Stimulated activated CD8-positive, alpha-beta memory T cell treated with anti-CD3 and anti-CD28 coated beads, Interleukin-12 subunit alpha, Interleukin-12 subunit beta, amount 100 ng/mL, for 1 hour (primary cell): ENCODE results near the gene MCM3.

ENCODE experiments used
- DNase-seq: peaks from one replicate; pipeline ENCODE4 v3.0.0-alpha.2; 2020; ENCODE audit warnings: low read depth

Gene MCM3

DNA sequence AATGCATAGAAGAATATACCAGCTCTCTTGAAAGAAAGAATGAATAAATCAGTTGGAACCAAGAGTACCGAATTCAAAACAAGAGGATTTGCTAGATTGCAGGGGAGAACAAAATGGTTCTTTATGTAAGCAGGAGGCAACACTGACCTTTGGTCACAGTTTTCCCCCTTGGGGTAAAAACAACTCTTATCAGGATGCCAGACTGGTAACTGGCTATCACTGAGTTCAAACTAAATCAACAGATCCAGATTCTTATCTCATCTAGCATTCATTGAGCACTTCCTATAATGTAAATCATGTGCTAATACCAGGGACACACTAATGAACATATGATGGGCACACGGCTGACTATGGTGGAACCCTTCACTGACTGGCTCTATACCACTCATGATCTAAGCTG lies 35.5 kb downstream of the MCM3 start:
- no peak for DNase-seq

- no peak for DNase-seq
Measured at GRCh38 chr6:52245425-52245824, 39.1 kb downstream of the MCM3 start.

DNA sequence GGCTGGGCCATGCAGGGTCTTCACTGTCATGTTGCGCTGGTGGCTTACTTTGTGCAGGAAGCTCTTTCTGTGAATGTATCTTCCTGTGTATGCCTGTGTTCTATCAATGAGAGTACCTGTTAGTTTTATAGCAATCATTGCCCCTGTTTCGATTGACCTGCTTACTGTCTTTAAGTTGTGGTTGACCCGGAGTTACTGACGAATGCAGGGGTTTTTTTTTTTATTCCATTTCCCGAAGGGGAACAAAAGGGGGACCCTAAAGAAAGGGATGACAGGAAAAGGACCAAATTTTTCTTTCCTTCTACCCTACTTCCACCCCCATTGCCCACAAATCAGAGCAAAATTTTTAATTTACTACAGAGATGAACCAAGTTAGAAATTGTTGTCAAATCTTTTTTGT lies 40.1 kb downstream of the MCM3 start, which contains the start of gene IL17F:
Gene IL17F, minus strand, starts transcription at position 101 of the 400 bp plus-strand sequence. Its CDS starts 71 bp downstream, at position 30.
- no peak for DNase-seq

GRCh38 chr6:52243282-52243893 lies 41.2 kb downstream of the MCM3 start:
- DNase-seq: no peak

- DNase-seq: no peak
Measured at GRCh38 chr6:52241819-52242218, 42.7 kb downstream of the MCM3 start.

GRCh38 chr6:52233975-52234823 lies 50.3 kb downstream of the MCM3 start:
- no peak for DNase-seq

GRCh38 chr6:52233005-52233404 lies 51.5 kb downstream of the MCM3 start:
- DNase-seq: no peak

DNA sequence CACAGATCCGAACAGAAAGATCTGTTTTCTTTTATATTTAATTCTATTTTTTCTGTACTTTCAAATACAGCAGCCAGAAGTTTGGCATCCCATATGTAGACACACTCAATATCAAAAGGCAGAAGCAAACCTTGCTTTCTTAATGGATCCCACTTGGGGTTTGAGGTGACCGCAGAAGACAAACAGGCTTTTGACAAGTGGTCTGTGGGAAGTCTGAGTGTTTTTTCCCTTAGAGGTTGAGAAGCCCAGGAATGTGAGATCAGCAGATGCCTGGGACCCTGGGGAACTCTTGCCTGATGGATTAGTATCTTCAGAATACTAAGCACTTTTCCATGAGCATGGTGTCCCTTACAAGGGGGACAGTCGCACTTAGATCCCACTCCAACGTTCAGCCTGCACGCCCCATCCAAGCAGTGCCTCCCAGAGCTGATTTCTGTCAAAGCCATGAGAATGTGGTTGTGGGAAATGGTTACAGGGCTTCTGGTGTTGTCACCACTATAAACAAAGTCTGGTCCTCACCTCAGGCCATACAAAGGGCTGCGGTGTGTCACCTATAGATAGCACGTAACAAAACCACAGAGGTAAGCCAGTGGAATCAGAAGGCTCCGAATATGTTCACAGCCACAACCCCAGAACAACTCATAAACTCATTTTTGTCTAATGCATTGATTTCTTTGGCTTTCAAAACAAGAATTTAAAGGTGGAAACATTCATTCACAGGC lies 53.0 kb downstream of the MCM3 start:
- no peak for DNase-seq

GRCh38 chr6:52230685-52231084 lies 53.9 kb downstream of the MCM3 start:
- no peak for DNase-seq

GRCh38 chr6:52227495-52227894 lies 57.0 kb downstream of the MCM3 start:
- DNase-seq: no peak

- no peak for DNase-seq
Measured at GRCh38 chr6:52221302-52221701, 63.2 kb downstream of the MCM3 start.

DNA sequence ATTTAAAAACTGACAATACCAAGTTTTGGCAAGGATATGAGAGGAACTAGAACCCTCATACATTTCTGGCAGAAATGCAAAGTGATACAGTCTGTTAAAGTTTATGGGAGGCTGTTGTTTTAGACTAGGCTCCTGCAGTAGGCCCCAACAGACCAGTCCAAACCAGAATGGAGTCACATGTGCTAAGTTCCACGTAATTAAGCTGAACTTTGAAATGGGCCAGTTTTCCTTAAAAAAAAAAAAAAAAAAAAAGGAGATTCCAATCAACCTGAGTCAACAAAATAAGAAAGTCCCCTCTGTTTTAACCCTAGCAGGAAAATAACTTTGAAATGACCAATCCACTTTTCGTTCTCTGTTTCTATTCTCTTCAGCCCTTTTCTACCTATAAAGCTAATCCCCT lies 66.8 kb downstream of the MCM3 start:
- DNase-seq: no peak

DNA sequence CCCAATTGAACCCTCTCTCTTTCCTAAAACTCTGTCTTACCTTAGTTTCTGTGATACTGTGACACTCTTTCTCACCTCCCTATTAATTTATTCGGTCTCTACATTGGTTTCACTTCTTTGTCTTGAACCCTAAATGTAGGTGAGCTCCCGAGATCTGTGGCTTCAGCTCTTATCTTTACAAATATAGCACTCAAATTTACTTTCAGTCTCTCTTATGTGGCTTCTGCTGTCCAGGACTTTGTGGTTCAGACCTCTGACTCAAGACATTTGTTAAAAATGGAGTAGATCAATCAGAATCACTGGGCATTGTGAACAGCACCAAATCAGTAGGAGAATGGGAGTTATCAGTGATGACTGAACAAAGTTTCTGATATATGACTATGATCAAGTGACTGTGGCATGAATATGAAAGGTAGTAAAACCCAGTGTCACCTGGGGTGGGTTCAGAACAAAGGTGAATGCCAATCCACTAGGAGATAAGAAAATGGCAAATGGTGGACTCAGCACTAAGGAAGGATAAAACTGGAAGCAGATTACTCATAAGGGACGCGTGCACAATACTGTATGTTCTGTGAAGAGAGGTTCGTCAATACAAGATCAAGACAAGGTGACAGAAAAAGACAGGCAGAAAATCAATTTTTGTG lies 67.5 kb downstream of the MCM3 start:
- DNase-seq: no peak

- DNase-seq: no peak
Measured at GRCh38 chr6:52215787-52216186, 68.8 kb downstream of the MCM3 start.
